ENCODE measurements around the gene BICD1.

- TF ChIP-seq CTCF (IDR thresholded peaks at IDR 0.05) (no peak), POLR2A (IDR thresholded peaks at IDR 0.05) (no peak)
These were observed 2.1 kb downstream of the BICD1 start for GRCh38 chr12:32108787-32109186.

All from right lobe of liver (tissue), 4 donors.